K562 (cell line): ENCODE results near the gene PPIL4. TPM values are rescaled to one million over a fixed set of nuclear protein-coding genes. Genes with fewer than 3 reads are reported as not detected.
A peak's percentile ranks its signal among the peaks of the same experiment; 100 is the strongest.

ENCODE experiments used
- CBFB ChIP-seq: sonication (generic); formaldehyde crosslinking; IDR thresholded peaks from 2 replicates; pipeline ENCODE4 v1.4.0; 2020; ENCODE audit warnings: mild to moderate bottlenecking, missing genetic modification reagents
- CBX3 ChIP-seq, 2 experiments: IDR thresholded peaks; 1 replicate in 1 of 2; 2 replicates in 1 of 2; pipeline ENCODE4 v1.6.1; 2012; ENCODE audit warnings: inconsistent platforms in 2 of 2, low read length in 2 of 2, borderline replicate concordance in 1 of 2, control low read depth in 1 of 2
- ESRRB ChIP-seq: fragments of 250-450 bp; sonication (Bioruptor Pico); IDR thresholded peaks from 2 replicates; pipeline ENCODE4 v1.5.0; 2020; ENCODE audit warnings: mild to moderate bottlenecking, moderate library complexity, borderline replicate concordance
- FOS ChIP-seq: IDR thresholded peaks from 3 replicates; pipeline ENCODE4 v1.6.1; 2011; ENCODE audit not compliant: insufficient read length; ENCODE audit errors: extremely low read depth
- FOXK2 ChIP-seq, 2 experiments: fragments of 450-650 bp; IDR thresholded peaks in 1 of 2; conservative IDR thresholded peaks in 1 of 2; 2 replicates each; pipeline ENCODE4 v1.6.1; 2016; ENCODE audit warnings: low read depth in 2 of 2, mild to moderate bottlenecking in 1 of 2
- GABPB2 ChIP-seq: fragments of 250-450 bp; sonication (Bioruptor Pico); conservative IDR thresholded peaks from 2 replicates; pipeline ENCODE4 v1.5.1; 2021; ENCODE audit warnings: mild to moderate bottlenecking
- HDAC3 ChIP-seq: fragments of 450-650 bp; IDR thresholded peaks from 2 replicates; pipeline ENCODE4 v1.6.1; 2018; ENCODE audit warnings: borderline replicate concordance, mild to moderate bottlenecking, moderate library complexity; ENCODE audit not compliant: partially characterized antibody
- NFATC3 ChIP-seq: fragments of 450-650 bp; IDR thresholded peaks from 2 replicates; pipeline ENCODE4 v1.6.1; 2017; ENCODE audit warnings: mild to moderate bottlenecking
- PTRF ChIP-seq: fragments of 450-650 bp; IDR thresholded peaks from 2 replicates; pipeline ENCODE4 v1.6.1; 2016; ENCODE audit warnings: mild to moderate bottlenecking, missing genetic modification characterization, missing compliant biosample characterization
- SAFB ChIP-seq: fragments of 200-400 bp; formaldehyde crosslinking; IDR thresholded peaks from 2 replicates; pipeline ENCODE4 v1.6.1; 2017; ENCODE audit warnings: low read depth, low read length, borderline replicate concordance
- SETDB1 ChIP-seq: IDR thresholded peaks from one replicate; pipeline ENCODE4 v1.6.1; 2012; ENCODE audit warnings: low read length, control low read depth, inconsistent platforms
- SP2 ChIP-seq: IDR thresholded peaks from 2 replicates; pipeline ENCODE4 v1.6.1; 2011; ENCODE audit warnings: mild to moderate bottlenecking, low read depth, low read length, moderate library complexity; ENCODE audit not compliant: poor library complexity, severe bottlenecking; ENCODE audit errors: extremely low read depth
- SRF ChIP-seq, 2 experiments: fragments of 250-450, 450-650 bp in 1 of 2; sonication (Bioruptor Pico) in 1 of 2; sonication (generic) in 1 of 2; formaldehyde crosslinking; IDR thresholded peaks; 2 replicates each; pipeline versions ENCODE4 v1.5.0 to v1.5.1; 2020 to 2022; ENCODE audit warnings: mild to moderate bottlenecking in 1 of 2, missing genetic modification reagents in 1 of 2
- SRSF7 ChIP-seq: fragments of 200-400 bp; formaldehyde crosslinking; optimal IDR thresholded peaks from 2 replicates; pipeline ENCODE3; 2017; ENCODE audit warnings: mild to moderate bottlenecking, low read depth, low read length
- TAF7 ChIP-seq: fragments of 450-650 bp; IDR thresholded peaks from 2 replicates; pipeline ENCODE4 v1.6.1; 2016; ENCODE audit warnings: missing genetic modification characterization, missing compliant biosample characterization
- TOE1 ChIP-seq, 2 experiments: fragments of 450-650 bp in 1 of 2; sonication (generic) in 1 of 2; formaldehyde crosslinking in 1 of 2; IDR thresholded peaks; 2 replicates each; pipeline versions ENCODE4 v1.7.1 to v1.8.0; 2016 to 2022; ENCODE audit warnings: borderline replicate concordance in 2 of 2, mild to moderate bottlenecking in 2 of 2, antibody characterized with exemption in 1 of 2, inconsistent platforms in 1 of 2, low read depth in 1 of 2, missing genetic modification reagents in 1 of 2, moderate library complexity in 1 of 2
- ZFP1 ChIP-seq: fragments of 450-650 bp; formaldehyde crosslinking; IDR thresholded peaks from 2 replicates; pipeline ENCODE4 v1.4.0; 2020; ENCODE audit warnings: mild to moderate bottlenecking, mixed read lengths
- ZKSCAN3 ChIP-seq: fragments of 250-450 bp; sonication (Bioruptor Pico); IDR thresholded peaks from 2 replicates; pipeline ENCODE4 v1.4.0; 2020
- ZNF140 ChIP-seq: fragments of 250-450 bp; sonication (Bioruptor Pico); IDR thresholded peaks from 2 replicates; pipeline ENCODE4 v1.8.0; 2021; ENCODE audit warnings: moderate library complexity, mild to moderate bottlenecking, inconsistent platforms
- ZNF165 ChIP-seq: fragments of 250-450 bp; sonication (Bioruptor Pico); IDR thresholded peaks from 2 replicates; pipeline ENCODE4 v1.4.0; 2020; ENCODE audit warnings: borderline replicate concordance
- ZNF780A ChIP-seq: fragments of 250-450 bp; sonication (Bioruptor Pico); IDR thresholded peaks from 2 replicates; pipeline ENCODE4 v1.5.0; 2021; ENCODE audit warnings: mild to moderate bottlenecking
- polyA plus RNA-seq, 8 experiments: library from polyadenylated mRNA; depleted of rRNA in 4 of 8; stranded (reverse) in 5 of 8; unstranded in 3 of 8; fragments of >200 nt; fragmentation: Nextera tagmentation in 2 of 8; fragmentation: Illumina TruSeq in 1 of 8; extraction: Ambion mirVana in 2 of 8; extraction: Trizol in 1 of 8; gene quantifications; 2 replicates each; pipeline versions ENCODE4 v1.2.1 to v1.2.3, GENCODE V29; 2011 to 2014; ENCODE audit warnings: inconsistent platforms in 1 of 8, missing spikeins in 1 of 8
- total RNA-seq, 7 experiments: library from RNA; depleted of rRNA in 6 of 7; stranded (reverse); fragments of >200 nt in 6 of 7; fragmentation: Illumina TruSeq in 2 of 7; extraction: Trizol in 2 of 7; gene quantifications; 2 replicates each; pipeline versions ENCODE4 v1.2.1 to v1.2.3, GENCODE V29; 2011 to 2021; ENCODE audit warnings: low replicate concordance in 1 of 7
- TF ChIP-seq, protein P1 (sequence below): fragments of 250-450 bp; sonication (Bioruptor Pico); IDR thresholded peaks from 2 replicates; pipeline ENCODE4 v1.8.0; 2021; ENCODE audit warnings: moderate library complexity, mild to moderate bottlenecking, inconsistent platforms
- TF ChIP-seq, protein P2 (sequence below): fragments of 250-450 bp; sonication (Bioruptor Pico); IDR thresholded peaks from 2 replicates; pipeline ENCODE4 v1.5.1; 2021; ENCODE audit warnings: mild to moderate bottlenecking
- TF ChIP-seq, protein P3 (sequence below): fragments of 450-650 bp; formaldehyde crosslinking; IDR thresholded peaks from 2 replicates; pipeline ENCODE4 v1.4.0; 2022; ENCODE audit warnings: missing genetic modification characterization

Gene PPIL4
- total and polyA plus RNA-seq, 9 of the 15 experiments (the other 6 are each of a cell fraction or from before 2014, with no cell fraction given), result 14.5 to 55.2 (median 45.9) TPM

DNA sequence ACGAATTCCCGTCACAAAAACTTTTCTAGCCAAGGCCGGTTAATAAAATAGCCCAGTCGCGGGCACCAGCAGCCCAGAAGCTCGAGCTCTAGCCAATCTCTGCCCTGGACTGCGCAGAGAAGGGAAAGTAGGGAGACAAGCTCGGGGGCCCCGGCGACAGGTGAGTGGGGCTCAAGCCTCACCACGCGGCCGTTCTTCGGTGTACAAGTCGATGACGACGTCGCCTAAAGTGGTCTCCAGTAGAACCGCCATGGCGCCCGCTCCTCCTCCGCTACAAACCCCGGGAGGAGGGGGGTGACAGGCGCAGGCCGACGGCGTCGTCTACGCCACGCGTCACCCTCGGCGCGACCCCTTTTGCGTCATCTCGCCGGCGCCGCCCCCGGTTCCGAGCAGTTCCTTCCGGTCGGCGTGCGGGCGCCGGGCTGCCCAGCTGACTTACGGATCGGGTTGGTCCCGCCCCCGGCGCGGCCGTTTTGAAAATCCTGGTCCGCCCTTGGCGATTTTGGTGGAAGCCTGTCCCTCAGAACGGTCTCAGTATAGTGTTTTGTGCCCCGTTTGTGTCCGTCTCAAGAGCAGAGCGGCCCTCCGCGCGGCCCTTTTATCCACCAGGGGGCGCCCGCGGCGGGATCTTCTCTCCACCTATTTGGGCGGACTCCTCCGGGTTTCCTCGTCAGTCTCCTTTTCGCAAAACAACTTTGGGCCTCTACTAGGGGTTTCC lies at the start of gene PPIL4 (continued):
- TF ChIP-seq, protein P1, sequence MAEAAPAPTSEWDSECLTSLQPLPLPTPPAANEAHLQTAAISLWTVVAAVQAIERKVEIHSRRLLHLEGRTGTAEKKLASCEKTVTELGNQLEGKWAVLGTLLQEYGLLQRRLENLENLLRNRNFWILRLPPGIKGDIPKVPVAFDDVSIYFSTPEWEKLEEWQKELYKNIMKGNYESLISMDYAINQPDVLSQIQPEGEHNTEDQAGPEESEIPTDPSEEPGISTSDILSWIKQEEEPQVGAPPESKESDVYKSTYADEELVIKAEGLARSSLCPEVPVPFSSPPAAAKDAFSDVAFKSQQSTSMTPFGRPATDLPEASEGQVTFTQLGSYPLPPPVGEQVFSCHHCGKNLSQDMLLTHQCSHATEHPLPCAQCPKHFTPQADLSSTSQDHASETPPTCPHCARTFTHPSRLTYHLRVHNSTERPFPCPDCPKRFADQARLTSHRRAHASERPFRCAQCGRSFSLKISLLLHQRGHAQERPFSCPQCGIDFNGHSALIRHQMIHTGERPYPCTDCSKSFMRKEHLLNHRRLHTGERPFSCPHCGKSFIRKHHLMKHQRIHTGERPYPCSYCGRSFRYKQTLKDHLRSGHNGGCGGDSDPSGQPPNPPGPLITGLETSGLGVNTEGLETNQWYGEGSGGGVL, result no peak
- TF ChIP-seq SETDB1 (peak; percentile 95), ZNF140 (CRISPR knock-in tag) (no peak), HDAC3 (peak; percentile 68), SRSF7 (no peak), PTRF (no peak), ZNF780A (CRISPR knock-in tag) (no peak), SP2 (no peak), GABPB2 (CRISPR knock-in tag) (no peak), ZFP1 (CRISPR knock-in tag) (no peak), FOS (no peak), CBX3 (IDR thresholded peaks at IDR 0.05; ENCODE audit: borderline replicate concordance in 1 of 2, low read length in 2 of 2) (peak in 1 of 2 experiments; percentile 16; a peak in 1 of 3 replicates), NFATC3 (no peak), ZNF165 (CRISPR knock-in tag) (no peak; the same call in 1 of the 2 replicates), TOE1 (IDR thresholded peaks at IDR 0.05; ENCODE audit: borderline replicate concordance) (peak; percentile 57; the same call in 1 of the 2 replicates), TOE1 (CRISPR knock-in tag; IDR thresholded peaks at IDR 0.05; ENCODE audit: borderline replicate concordance, low read depth) (no peak), SRF (CRISPR knock-in tag; IDR thresholded peaks at IDR 0.05) (peak in 1 of 2 experiments; percentile 51; a peak in 1 of 4 replicates), SAFB (no peak), ESRRB (CRISPR knock-in tag) (no peak; the same call in 1 of the 2 replicates), ZKSCAN3 (CRISPR knock-in tag) (no peak), TAF7 (tag) (peak; percentile 19; the same call in 1 of the 2 replicates), CBFB (CRISPR knock-in tag) (no peak), FOXK2 (conservative IDR thresholded peaks at IDR 0.05 in 1 of 2, IDR thresholded peaks at IDR 0.05 in 1 of 2; ENCODE audit: low read depth in 2 of 2) (peak; percentile 82 to 84; a peak in 3 of 4 replicates)
- TF ChIP-seq, protein P2, sequence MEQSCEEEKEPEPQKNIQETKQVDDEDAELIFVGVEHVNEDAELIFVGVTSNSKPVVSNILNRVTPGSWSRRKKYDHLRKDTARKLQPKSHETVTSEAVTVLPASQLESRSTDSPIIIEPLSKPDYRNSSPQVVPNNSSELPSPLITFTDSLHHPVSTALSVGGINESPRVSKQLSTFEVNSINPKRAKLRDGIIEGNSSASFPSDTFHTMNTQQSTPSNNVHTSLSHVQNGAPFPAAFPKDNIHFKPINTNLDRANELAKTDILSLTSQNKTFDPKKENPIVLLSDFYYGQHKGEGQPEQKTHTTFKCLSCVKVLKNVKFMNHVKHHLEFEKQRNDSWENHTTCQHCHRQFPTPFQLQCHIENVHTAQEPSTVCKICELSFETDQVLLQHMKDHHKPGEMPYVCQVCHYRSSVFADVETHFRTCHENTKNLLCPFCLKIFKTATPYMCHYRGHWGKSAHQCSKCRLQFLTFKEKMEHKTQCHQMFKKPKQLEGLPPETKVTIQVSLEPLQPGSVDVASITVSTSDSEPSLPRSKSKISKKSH (CRISPR knock-in tag), result no peak
- TF ChIP-seq, protein P3, sequence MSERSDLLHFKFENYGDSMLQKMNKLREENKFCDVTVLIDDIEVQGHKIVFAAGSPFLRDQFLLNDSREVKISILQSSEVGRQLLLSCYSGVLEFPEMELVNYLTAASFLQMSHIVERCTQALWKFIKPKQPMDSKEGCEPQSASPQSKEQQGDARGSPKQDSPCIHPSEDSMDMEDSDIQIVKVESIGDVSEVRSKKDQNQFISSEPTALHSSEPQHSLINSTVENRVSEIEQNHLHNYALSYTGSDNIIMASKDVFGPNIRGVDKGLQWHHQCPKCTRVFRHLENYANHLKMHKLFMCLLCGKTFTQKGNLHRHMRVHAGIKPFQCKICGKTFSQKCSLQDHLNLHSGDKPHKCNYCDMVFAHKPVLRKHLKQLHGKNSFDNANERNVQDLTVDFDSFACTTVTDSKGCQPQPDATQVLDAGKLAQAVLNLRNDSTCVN (CRISPR knock-in tag), result no peak
